ENCODE measurements around the gene SERPINB1. TPM values are rescaled to one million over a fixed set of nuclear protein-coding genes. Genes with fewer than 3 reads are reported as not detected.

Gene SERPINB1
- total RNA-seq, 1 donor from 2014 or later, result 23.7 TPM

- no peak for TF ChIP-seq CTCF (conservative IDR thresholded peaks at IDR 0.05; ENCODE audit: low read depth, low read length)
- DNase-seq (ENCODE audit: low read depth), result no peak
- no peak overlapping the region for H3K4me3 ChIP-seq (ENCODE audit: low read depth, low read length)
Observed at GRCh38 chr6:2797564-2798031, 44.1 kb downstream of the SERPINB1 start.

- TF ChIP-seq CTCF (conservative IDR thresholded peaks at IDR 0.05; ENCODE audit: low read depth, low read length), result no peak
- DNase-seq (ENCODE audit: low read depth), result no peak
- H3K4me3 ChIP-seq (ENCODE audit: low read depth, low read length), result no peak overlapping the region
Observed at GRCh38 chr6:2796861-2797260, 44.8 kb downstream of the SERPINB1 start.

- no peak overlapping the region for H3K4me3 ChIP-seq (ENCODE audit: low read depth, low read length)
- no peak for DNase-seq (ENCODE audit: low read depth)
- no peak for TF ChIP-seq CTCF (conservative IDR thresholded peaks at IDR 0.05; ENCODE audit: low read depth, low read length)
Observed at GRCh38 chr6:2795956-2796355, 45.7 kb downstream of the SERPINB1 start.

GRCh38 chr6:2795162-2795561 lies 46.5 kb downstream of the SERPINB1 start:
- DNase-seq (ENCODE audit: low read depth), result no peak
- TF ChIP-seq CTCF (conservative IDR thresholded peaks at IDR 0.05; ENCODE audit: low read depth, low read length), result no peak
- no peak overlapping the region for H3K4me3 ChIP-seq (ENCODE audit: low read depth, low read length)

- no peak for TF ChIP-seq CTCF (conservative IDR thresholded peaks at IDR 0.05; ENCODE audit: low read depth, low read length)
- no peak for DNase-seq (ENCODE audit: low read depth)
Observed at GRCh38 chr6:2794171-2794730, 47.4 kb downstream of the SERPINB1 start.

GRCh38 chr6:2793534-2794151 lies 48.0 kb downstream of the SERPINB1 start:
- no peak overlapping the region for H3K4me3 ChIP-seq (ENCODE audit: low read depth, low read length)
- DNase-seq (ENCODE audit: low read depth), result no peak
- TF ChIP-seq CTCF (conservative IDR thresholded peaks at IDR 0.05; ENCODE audit: low read depth, low read length), result no peak

More at GRCh38 chr6:2794171-2794730, 47.4 kb downstream of the SERPINB1 start:
- no peak overlapping the region for H3K4me3 ChIP-seq (ENCODE audit: low read depth, low read length)

All from epithelial cell of proximal tubule (primary cell).